HG02571 (cell line): Measurements from ENCODE around the gene SGCB.

Experiments
- ATAC-seq: cut with Tn5 transposase; IDR thresholded peaks from one replicate; pipeline ENCODE4 v1.9.1; 2021; ENCODE audit warnings: mild to moderate bottlenecking, moderate library complexity; ENCODE audit not compliant: unreplicated experiment

The SGCB gene

GRCh38 chr4:52019936-52020657 is 18.0 kb downstream of the SGCB start, which contains the start of gene LRRC66:
TSS of gene LRRC66 (minus strand) at chr4:52020363. CDS start at chr4:52017613, 2,750 bp downstream.
- no peak for ATAC-seq

GRCh38 chr4:52017814-52018213 is 20.3 kb downstream of the SGCB start:
- no peak for ATAC-seq

GRCh38 chr4:52016981-52017380 is 21.1 kb downstream of the SGCB start:
- no peak for ATAC-seq

- ATAC-seq = no peak
Measured at GRCh38 chr4:52015366-52015765, 22.7 kb downstream of the SGCB start.

GRCh38 chr4:52014903-52015302 is 23.2 kb downstream of the SGCB start:
- no peak for ATAC-seq

GRCh38 chr4:52012651-52013050 is 25.4 kb downstream of the SGCB start:
- ATAC-seq = no peak

GRCh38 chr4:52010986-52011385 is 27.1 kb downstream of the SGCB start:
- ATAC-seq = no peak

- ATAC-seq = no peak
Measured at GRCh38 chr4:52006887-52007286, 31.2 kb downstream of the SGCB start.

- ATAC-seq = no peak
Measured at GRCh38 chr4:52005604-52006273, 32.4 kb downstream of the SGCB start.

GRCh38 chr4:52004414-52004813 is 33.7 kb downstream of the SGCB start:
- ATAC-seq = no peak

GRCh38 chr4:52001616-52002015 is 36.5 kb downstream of the SGCB start:
- ATAC-seq = no peak

- ATAC-seq = no peak
Measured at GRCh38 chr4:51999250-51999649, 38.8 kb downstream of the SGCB start.

- no peak for ATAC-seq
Measured at GRCh38 chr4:51998837-51999236, 39.3 kb downstream of the SGCB start.

- ATAC-seq = no peak
Measured at GRCh38 chr4:51997647-51998046, 40.5 kb downstream of the SGCB start.

- no peak for ATAC-seq
Measured at GRCh38 chr4:51995647-51996220, 42.4 kb downstream of the SGCB start.
